GM06990 (cell line): ENCODE results near the gene ANAPC16.
A peak's percentile ranks its signal among the peaks of the same experiment; 100 is the strongest.

ENCODE experiments used
- DNase-seq: peaks from one replicate; pipeline ENCODE4 v3.0.0-alpha.2; 2011; ENCODE audit not compliant: insufficient read length; ENCODE audit errors: extremely low read depth
- H3K27me3 ChIP-seq: replicated peaks from 2 replicates; pipeline ENCODE4 v1.6.0; 2011; ENCODE audit warnings: low read length; ENCODE audit not compliant: control insufficient read depth, insufficient read depth
- H3K36me3 ChIP-seq: 2 replicates; pipeline ENCODE4 v1.5.1; 2011; ENCODE audit warnings: low read length; ENCODE audit not compliant: control insufficient read depth, insufficient read depth
- H3K4me3 ChIP-seq: replicated peaks from 2 replicates; pipeline ENCODE4 v1.5.1; 2011; ENCODE audit warnings: low read depth, mild to moderate bottlenecking, control low read depth, low read length
- CTCF ChIP-seq: IDR thresholded peaks from 2 replicates; pipeline ENCODE4 v1.5.1; 2011; ENCODE audit warnings: low read length, control low read depth, mild to moderate bottlenecking, inconsistent platforms; ENCODE audit not compliant: insufficient read depth, poor library complexity, severe bottlenecking

The ANAPC16 gene

GRCh38 chr10:72272689-72273409 lies 57.0 kb downstream of the ANAPC16 start:
- TF ChIP-seq CTCF = no peak
- DNase-seq = peak; percentile 84
- H3K4me3 ChIP-seq = peak overlapping the region; percentile 98
- H3K36me3 ChIP-seq = peaks cover 14% of the 10 kb centered on the region
- no peaks in the 10 kb centered on the region for H3K27me3 ChIP-seq

GRCh38 chr10:72273410-72274212 lies 57.8 kb downstream of the ANAPC16 start, which contains the start of gene DDIT4:
TSS of gene DDIT4 (plus strand) at chr10:72273924. CDS start at chr10:72274217, 293 bp downstream.
- peak; percentile 99 for DNase-seq
- Histone ChIP-seq H3K36me3 (peaks cover 14% of the 10 kb centered on the region), H3K27me3 (no peaks in the 10 kb centered on the region), H3K4me3 (peak within 1 kb of the TSS; percentile 98)
- TF ChIP-seq CTCF = no peak

GRCh38 chr10:72274213-72274729 lies 58.5 kb downstream of the ANAPC16 start:
- Histone ChIP-seq H3K36me3 (peaks cover 14% of the 10 kb centered on the region), H3K4me3 (peak overlapping the region; percentile 98), H3K27me3 (no peaks in the 10 kb centered on the region)
- no peak for TF ChIP-seq CTCF
- DNase-seq = no peak

- Histone ChIP-seq H3K36me3 (peaks cover 14% of the 10 kb centered on the region), H3K4me3 (peak overlapping the region; percentile 98), H3K27me3 (no peaks in the 10 kb centered on the region)
- peak; percentile 82 for DNase-seq
- TF ChIP-seq CTCF = peak; percentile 86
These were observed 59.0 kb downstream of the ANAPC16 start for GRCh38 chr10:72274730-72275350.

GRCh38 chr10:72275351-72276012 lies 59.7 kb downstream of the ANAPC16 start:
- Histone ChIP-seq H3K4me3 (peak overlapping the region; percentile 98), H3K27me3 (no peaks in the 10 kb centered on the region)

More at GRCh38 chr10:72275351-72276012, 59.7 kb downstream of the ANAPC16 start:
- no peak for TF ChIP-seq CTCF
- peaks cover 14% of the 10 kb centered on the region for H3K36me3 ChIP-seq
- no peak for DNase-seq
